Testis (tissue), 2 donors: Measurements from ENCODE around the gene GYS1.

ENCODE experiments used
- CTCF ChIP-seq, 3 experiments: fragments of 450-650 bp in 2 of 3; fragments of 200-600 bp in 1 of 3; sonication (generic) in 1 of 3; IDR thresholded peaks; one replicate each; pipeline ENCODE4 v1.5.1; 2016 to 2019; ENCODE audit warnings: antibody characterized with exemption in 3 of 3, mild to moderate bottlenecking in 2 of 3, moderate library complexity in 1 of 3
- POLR2A ChIP-seq: fragments of 450-650 bp; IDR thresholded peaks from one replicate; pipeline ENCODE4 v1.6.1; 2017; ENCODE audit warnings: antibody characterized with exemption, mild to moderate bottlenecking, moderate library complexity

- no peak for TF ChIP-seq POLR2A
- TF ChIP-seq CTCF (IDR thresholded peaks at IDR 0.05) = no peak
Observed at GRCh38 chr19:48967346-48968178, 25.5 kb downstream of the GYS1 start.
